IMR-90 (cell line): Measurements from ENCODE around the gene EXOC6B. TPM values are rescaled to one million over a fixed set of nuclear protein-coding genes. Genes with fewer than 3 reads are reported as not detected.

ENCODE experiments used
- ATAC-seq: fragments of 200-7000 bp; cut with Tn5 transposase; 2 replicates; pipeline ENCODE4 v1.9.1; 2020; ENCODE audit warnings: low read depth, mild to moderate bottlenecking, moderate library complexity
- BruUV-seq: library from RNA; stranded (reverse); fragments of 400-500 nt; replicated peaks from 2 replicates; lab custom pipeline; 2021; lab: Mats Ljungman, UMichigan
- CTCF ChIA-PET: fragments of 300-600 bp; formaldehyde crosslinking; extraction: SDS; loops from one replicate; lab custom pipeline; 2021; ENCODE audit warnings: antibody characterized with exemption; lab: Yijun Ruan, JAX
- POLR2A ChIA-PET: fragments of 300-600 bp; sonication (Branson Sonifier 250); formaldehyde crosslinking; loops from one replicate; lab custom pipeline; 2022; ENCODE audit warnings: antibody characterized with exemption; ENCODE audit not compliant: unreplicated experiment; lab: Charles Lee
- DNase-seq: peaks from one replicate; pipeline ENCODE4 v3.0.0; 2013
- H2AFZ ChIP-seq: replicated peaks from 2 replicates; pipeline ENCODE3; 2013; ENCODE audit warnings: low read length, mild to moderate bottlenecking; ENCODE audit not compliant: poor library complexity
- H2AK5ac ChIP-seq: 2 replicates; pipeline ENCODE4 v1.6.1; 2013; ENCODE audit warnings: low read depth, low read length, inconsistent platforms
- H2AK9ac ChIP-seq: replicated peaks from 2 replicates; pipeline ENCODE3; 2013; ENCODE audit warnings: mild to moderate bottlenecking, low read depth, low read length, moderate library complexity; ENCODE audit not compliant: poor library complexity
- H2BK120ac ChIP-seq: 2 replicates; pipeline ENCODE4 v1.6.1; 2013; ENCODE audit warnings: low read depth, low read length, inconsistent platforms
- H2BK15ac ChIP-seq: 3 replicates; pipeline ENCODE4 v1.6.1; 2013; ENCODE audit warnings: low read depth, low read length, inconsistent platforms
- H2BK20ac ChIP-seq: 2 replicates; pipeline ENCODE4 v1.6.1; 2013; ENCODE audit warnings: low read depth, mild to moderate bottlenecking, inconsistent platforms, low read length, moderate library complexity
- H2BK5ac ChIP-seq: 2 replicates; pipeline ENCODE4 v1.6.1; 2013; ENCODE audit warnings: mild to moderate bottlenecking, low read depth, low read length, inconsistent platforms; ENCODE audit not compliant: poor library complexity, severe bottlenecking
- H3K14ac ChIP-seq: replicated peaks from 2 replicates; pipeline ENCODE4 v1.6.1; 2013; ENCODE audit warnings: low read depth, low read length, inconsistent platforms
- H3K18ac ChIP-seq: 2 replicates; pipeline ENCODE4 v1.6.1; 2013; ENCODE audit warnings: low read depth, low read length, control low read depth
- H3K23ac ChIP-seq: 2 replicates; pipeline ENCODE4 v1.6.1; 2013; ENCODE audit warnings: low read depth, low read length, inconsistent platforms
- H3K27ac ChIP-seq: 2 replicates; pipeline ENCODE4 v1.5.1; 2013; ENCODE audit warnings: mild to moderate bottlenecking, control low read depth, low read length; ENCODE audit not compliant: insufficient read depth
- H3K27me3 ChIP-seq: 2 replicates; pipeline ENCODE4 v1.6.1; 2013; ENCODE audit warnings: low read length; ENCODE audit not compliant: control insufficient read depth, insufficient read depth
- H3K36me3 ChIP-seq: 2 replicates; pipeline ENCODE4 v1.6.1; 2013; ENCODE audit warnings: low read length, mixed read lengths; ENCODE audit not compliant: control insufficient read depth, insufficient read depth
- H3K4ac ChIP-seq: 2 replicates; pipeline ENCODE4 v1.6.1; 2013; ENCODE audit warnings: low read depth, low read length, inconsistent platforms
- H3K4me1 ChIP-seq: 2 replicates; pipeline ENCODE4 v1.6.1; 2013; ENCODE audit warnings: low read length, mixed read lengths; ENCODE audit not compliant: control insufficient read depth, insufficient read depth
- H3K4me2 ChIP-seq: 2 replicates; pipeline ENCODE4 v1.6.1; 2013; ENCODE audit warnings: low read depth, mild to moderate bottlenecking, control low read depth, low read length, moderate library complexity
- H3K4me3 ChIP-seq: 2 replicates; pipeline ENCODE4 v1.5.1; 2013; ENCODE audit warnings: low read depth, mild to moderate bottlenecking, control low read depth, low read length, moderate library complexity; ENCODE audit not compliant: insufficient read depth
- H3K56ac ChIP-seq: 2 replicates; pipeline ENCODE4 v1.6.1; 2013; ENCODE audit warnings: low read length, inconsistent platforms; ENCODE audit not compliant: insufficient read depth; ENCODE audit errors: extremely low read depth
- H3K79me1 ChIP-seq, 2 experiments: 2 replicates each; pipeline ENCODE4 v1.6.1; 2013; ENCODE audit warnings: low read length in 2 of 2, inconsistent platforms in 1 of 2, low read depth in 1 of 2
- H3K9ac ChIP-seq: 2 replicates; pipeline ENCODE4 v1.6.1; 2013; ENCODE audit warnings: low read depth, low read length, control low read depth
- H3K9me1 ChIP-seq: 2 replicates; pipeline ENCODE4 v1.6.1; 2013; ENCODE audit warnings: low read length, inconsistent platforms; ENCODE audit not compliant: insufficient read depth
- H3K9me3 ChIP-seq: 2 replicates; pipeline ENCODE4 v1.6.1; 2013; ENCODE audit warnings: low read length; ENCODE audit not compliant: control insufficient read depth, insufficient read depth
- H4K20me1 ChIP-seq: 2 replicates; pipeline ENCODE4 v1.6.1; 2013; ENCODE audit warnings: low read length, inconsistent platforms; ENCODE audit not compliant: insufficient read depth
- H4K5ac ChIP-seq: 2 replicates; pipeline ENCODE4 v1.6.1; 2013; ENCODE audit warnings: mild to moderate bottlenecking, low read depth, low read length, control low read depth
- H4K8ac ChIP-seq, 2 experiments: 2 replicates each; pipeline ENCODE4 v1.6.1; 2013; ENCODE audit warnings: low read depth in 2 of 2, low read length in 2 of 2, control low read depth in 1 of 2, inconsistent platforms in 1 of 2
- H4K91ac ChIP-seq: 2 replicates; pipeline ENCODE4 v1.6.1; 2013; ENCODE audit warnings: low read depth, low read length, inconsistent platforms; ENCODE audit not compliant: insufficient read depth
- BHLHE40 ChIP-seq: fragments of 150-350 bp; IDR thresholded peaks from 2 replicates; pipeline ENCODE4 v1.6.1; 2016; ENCODE audit warnings: mild to moderate bottlenecking, low read depth, low read length
- CEBPB ChIP-seq: IDR thresholded peaks from 2 replicates; pipeline ENCODE4 v1.6.1; 2012; ENCODE audit warnings: low read depth, low read length, improper control_type of control experiment
- CHD1 ChIP-seq: IDR thresholded peaks from 2 replicates; pipeline ENCODE4 v1.6.1; 2012; ENCODE audit warnings: low read depth, low read length, improper control_type of control experiment
- CTCF ChIP-seq: conservative IDR thresholded peaks from 2 replicates; pipeline ENCODE4 v1.5.1; 2012; ENCODE audit warnings: mild to moderate bottlenecking, low read depth, low read length, improper control_type of control experiment
- MAFK ChIP-seq: IDR thresholded peaks from 2 replicates; pipeline ENCODE4 v1.6.1; 2012; ENCODE audit warnings: low read depth, low read length, improper control_type of control experiment
- MAZ ChIP-seq: IDR thresholded peaks from 2 replicates; pipeline ENCODE4 v1.6.1; 2012; ENCODE audit warnings: low read depth, mild to moderate bottlenecking, low read length, improper control_type of control experiment, moderate library complexity, borderline replicate concordance
- MXI1 ChIP-seq: IDR thresholded peaks from 2 replicates; pipeline ENCODE4 v1.6.1; 2012; ENCODE audit warnings: low read depth, mild to moderate bottlenecking, low read length, moderate library complexity, borderline replicate concordance
- POLR2A ChIP-seq: IDR thresholded peaks from 2 replicates; pipeline ENCODE4 v1.6.1; 2012; ENCODE audit warnings: mild to moderate bottlenecking, low read depth, low read length
- RAD21 ChIP-seq: IDR thresholded peaks from 2 replicates; pipeline ENCODE4 v1.6.1; 2012; ENCODE audit warnings: low read length, improper control_type of control experiment
- RCOR1 ChIP-seq: IDR thresholded peaks from 2 replicates; pipeline ENCODE4 v1.6.1; 2012; ENCODE audit warnings: mild to moderate bottlenecking, low read length, improper control_type of control experiment; ENCODE audit not compliant: insufficient replicate concordance
- SMC3 ChIP-seq: fragments of 150-350 bp; IDR thresholded peaks from 2 replicates; pipeline ENCODE4 v1.6.1; 2016; ENCODE audit warnings: low read depth, mild to moderate bottlenecking, antibody characterized with exemption, low read length, moderate library complexity
- dilution Hi-C: fragments of 300-500 bp; cut with HindIII; formaldehyde crosslinking; loops from one replicate; pipeline ENCODE4 v1.14.3; 2018; ENCODE audit warnings: low sequenced_read_pairs; ENCODE audit not compliant: unreplicated experiment
- in situ Hi-C: fragments of 300-500 bp; cut with MboI; formaldehyde crosslinking; loops from 3 replicates; pipeline ENCODE4 v1.14.3; 2019; ENCODE audit warnings: low sequenced_read_pairs, inconsistent platforms, mixed read lengths
- intact Hi-C: fragments of 100-400 bp; cut with micrococcal nuclease; formaldehyde crosslinking; loops from 2 replicates; pipeline ENCODE4 v1.10.0; 2022
- polyA plus RNA-seq, 3 experiments: library from polyadenylated mRNA; depleted of rRNA; stranded (reverse); fragments of >200 nt; gene quantifications; 2 replicates each; pipeline ENCODE4 v1.2.3, GENCODE V29; 2012; ENCODE audit warnings: low replicate concordance in 1 of 3
- total RNA-seq: library from RNA; depleted of rRNA; stranded (reverse); fragments of >200 nt; gene quantifications from 2 replicates; pipeline ENCODE4 v1.2.3, GENCODE V29; 2012
- TF ChIP-seq, protein P1 (sequence below): fragments of 150-350 bp; IDR thresholded peaks from 2 replicates; pipeline ENCODE4 v1.6.1; 2017; ENCODE audit warnings: mild to moderate bottlenecking, antibody characterized with exemption, low read length, low read depth
- TF ChIP-seq, protein P2 (sequence below): fragments of 150-350 bp; IDR thresholded peaks from 2 replicates; pipeline ENCODE4 v1.6.1; 2016; ENCODE audit warnings: low read depth, mild to moderate bottlenecking, low read length, moderate library complexity, borderline replicate concordance

The EXOC6B gene
- total and polyA plus RNA-seq, 2 of the 4 experiments (the other 2 are of a cell fraction) = 10.2 to 29.4 TPM

DNA sequence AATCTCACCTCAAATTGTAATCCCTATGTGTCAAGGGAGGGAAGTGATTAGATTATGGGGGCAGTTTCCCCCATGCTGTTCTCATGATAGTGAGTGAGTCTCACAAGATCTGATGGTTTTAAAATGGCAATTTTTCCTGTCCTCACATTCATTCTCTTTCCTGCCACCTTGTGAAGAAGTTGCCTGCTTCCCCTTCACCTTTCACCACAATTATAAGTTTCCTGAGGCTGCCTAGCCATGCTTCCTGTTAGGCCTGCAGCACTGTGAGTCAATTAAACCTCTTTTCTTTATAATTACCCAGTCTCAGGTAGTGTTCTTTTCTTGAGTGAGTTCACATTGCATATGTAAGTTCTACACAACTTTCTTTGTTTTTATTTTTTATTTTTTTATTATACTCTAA is 271.5 kb downstream of the EXOC6B start:
- no peak overlapping the region for H3K56ac ChIP-seq
- H4K8ac ChIP-seq = no peak overlapping the region
- no peaks in the 10 kb centered on the region for H3K4me1 ChIP-seq
- no peak overlapping the region for H3K9ac ChIP-seq
- no peak overlapping the region for H2AFZ ChIP-seq
- H2BK120ac ChIP-seq = no peak overlapping the region
- H3K4me2 ChIP-seq = no peak overlapping the region
- no peak overlapping the region for H2AK5ac ChIP-seq
- TF ChIP-seq BHLHE40 (no peak), POLR2A (no peak), CHD1 (no peak), MAZ (no peak), CTCF (no peak), RCOR1 (no peak), CEBPB (no peak), RAD21 (no peak), MXI1 (no peak), MAFK (no peak), SMC3 (no peak)
- TF ChIP-seq, protein P1, sequence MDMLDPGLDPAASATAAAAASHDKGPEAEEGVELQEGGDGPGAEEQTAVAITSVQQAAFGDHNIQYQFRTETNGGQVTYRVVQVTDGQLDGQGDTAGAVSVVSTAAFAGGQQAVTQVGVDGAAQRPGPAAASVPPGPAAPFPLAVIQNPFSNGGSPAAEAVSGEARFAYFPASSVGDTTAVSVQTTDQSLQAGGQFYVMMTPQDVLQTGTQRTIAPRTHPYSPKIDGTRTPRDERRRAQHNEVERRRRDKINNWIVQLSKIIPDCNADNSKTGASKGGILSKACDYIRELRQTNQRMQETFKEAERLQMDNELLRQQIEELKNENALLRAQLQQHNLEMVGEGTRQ = no peak
- TF ChIP-seq, protein P2, sequence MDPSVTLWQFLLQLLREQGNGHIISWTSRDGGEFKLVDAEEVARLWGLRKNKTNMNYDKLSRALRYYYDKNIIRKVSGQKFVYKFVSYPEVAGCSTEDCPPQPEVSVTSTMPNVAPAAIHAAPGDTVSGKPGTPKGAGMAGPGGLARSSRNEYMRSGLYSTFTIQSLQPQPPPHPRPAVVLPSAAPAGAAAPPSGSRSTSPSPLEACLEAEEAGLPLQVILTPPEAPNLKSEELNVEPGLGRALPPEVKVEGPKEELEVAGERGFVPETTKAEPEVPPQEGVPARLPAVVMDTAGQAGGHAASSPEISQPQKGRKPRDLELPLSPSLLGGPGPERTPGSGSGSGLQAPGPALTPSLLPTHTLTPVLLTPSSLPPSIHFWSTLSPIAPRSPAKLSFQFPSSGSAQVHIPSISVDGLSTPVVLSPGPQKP = no peak
- H4K5ac ChIP-seq = no peak overlapping the region
- DNase-seq (no peak), ATAC-seq (no peak)
- no peak overlapping the region for H2AK9ac ChIP-seq
- no TSS peak for BruUV-seq
- no peak overlapping the region for H3K18ac ChIP-seq
- no peak overlapping the region for H3K27ac ChIP-seq
- H3K36me3 ChIP-seq = 0 out of 2 replicates have a peak, but pooled peaks cover 1% of the 10 kb centered on the region
- CTCF ChIA-PET = no interaction called here
- H4K20me1 ChIP-seq = no peaks in the 10 kb centered on the region
- H3K9me3 ChIP-seq = 0 out of 2 replicates have a peak, but pooled peaks cover 2% of the 10 kb centered on the region
- H3K4me3 ChIP-seq = no peak overlapping the region
- H3K27me3 ChIP-seq = no peaks in the 10 kb centered on the region
- H3K9me1 ChIP-seq = no peaks in the 10 kb centered on the region
- H2BK15ac ChIP-seq = no peak overlapping the region
- in situ Hi-C loops = no loop called here
- intact Hi-C loops = no loop called here
- H3K4ac ChIP-seq = no peak overlapping the region
- dilution Hi-C loops = no loop called here
- no peaks in the 10 kb centered on the region for H3K79me1 ChIP-seq
- H3K14ac ChIP-seq = no peak overlapping the region
- H2BK20ac ChIP-seq = no peak overlapping the region
- no peak overlapping the region for H3K23ac ChIP-seq
- no peak overlapping the region for H4K91ac ChIP-seq
- no peak overlapping the region for H2BK5ac ChIP-seq
- POLR2A ChIA-PET = no interaction called here
